ENCODE data around the gene UCN.
"Not testable (repeated sequence)": the region's sequence is repeated elsewhere in the genome, so short reads cannot be mapped to it uniquely, and the experiment has no call there.

Gene UCN

DNA sequence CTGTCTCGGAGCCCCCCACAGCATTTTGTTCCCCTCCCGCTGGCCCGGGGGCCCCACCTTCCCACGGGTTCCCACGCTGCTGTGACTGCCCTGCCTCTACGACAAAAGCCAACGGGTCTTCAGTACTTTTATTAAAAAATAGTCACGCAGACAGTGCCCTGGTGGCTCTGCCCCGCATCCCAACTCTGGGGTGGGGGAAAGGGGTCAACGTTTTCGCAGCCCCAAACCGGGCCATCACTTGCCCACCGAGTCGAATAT is 1.0 kb downstream of the UCN start:
- Mint-ChIP-seq H3K27ac (no peak overlapping the region), H3K9me3 (no peaks in the 10 kb centered on the region), H3K27me3 (peaks cover 46% of the 10 kb centered on the region), H3K4me3 (no peak overlapping the region), H3K4me1 (peaks cover 9% of the 10 kb centered on the region), H3K36me3 (peaks cover 8% of the 10 kb centered on the region)
- DNase-seq, result no peak
- CTCF ChIA-PET, result no interaction called here

DNA sequence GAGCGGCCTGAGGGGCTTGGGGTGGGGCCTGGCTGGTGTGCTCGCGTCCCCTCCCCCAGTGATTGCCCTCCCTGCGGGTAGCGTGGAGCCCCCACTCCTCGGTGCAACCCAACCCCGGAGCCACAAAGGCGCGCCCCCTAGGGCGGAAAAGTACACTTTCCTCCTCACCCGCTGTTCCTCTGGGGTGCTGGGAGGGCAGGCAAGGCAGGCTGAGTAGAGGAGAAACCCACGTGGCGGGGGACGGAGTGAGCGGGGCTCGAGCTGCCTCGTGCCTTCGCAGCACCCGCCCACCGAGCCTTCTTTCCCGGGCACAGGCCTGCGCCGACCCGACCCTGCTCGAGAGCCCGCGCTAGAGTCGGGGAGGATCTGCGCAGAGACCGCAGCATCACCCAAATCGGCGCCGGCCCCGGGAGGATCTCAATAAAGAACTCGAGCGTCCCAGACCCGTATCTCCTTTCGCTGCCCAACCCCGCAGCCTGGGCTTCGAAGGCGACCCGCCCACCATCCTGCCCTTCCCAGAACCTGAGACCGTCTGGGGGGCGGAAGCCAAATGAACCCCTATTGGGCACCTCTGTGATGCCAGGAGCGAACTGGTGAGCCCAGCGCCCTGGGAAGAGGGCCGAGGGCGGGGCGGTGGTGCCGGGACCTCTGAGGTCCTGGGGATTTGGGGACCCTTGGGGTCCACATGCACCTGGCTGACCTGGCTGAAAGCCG is 1.5 kb downstream of the UCN start:
- Mint-ChIP-seq H3K36me3 (peaks cover 8% of the 10 kb centered on the region), H3K9me3 (no peaks in the 10 kb centered on the region), H3K27me3 (peaks cover 46% of the 10 kb centered on the region), H3K4me1 (peaks cover 9% of the 10 kb centered on the region), H3K4me3 (peak overlapping the region; percentile 31), H3K27ac (no peak overlapping the region)
- DNase-seq, result peak; percentile 56
- CTCF ChIA-PET, result no interaction called here

DNA sequence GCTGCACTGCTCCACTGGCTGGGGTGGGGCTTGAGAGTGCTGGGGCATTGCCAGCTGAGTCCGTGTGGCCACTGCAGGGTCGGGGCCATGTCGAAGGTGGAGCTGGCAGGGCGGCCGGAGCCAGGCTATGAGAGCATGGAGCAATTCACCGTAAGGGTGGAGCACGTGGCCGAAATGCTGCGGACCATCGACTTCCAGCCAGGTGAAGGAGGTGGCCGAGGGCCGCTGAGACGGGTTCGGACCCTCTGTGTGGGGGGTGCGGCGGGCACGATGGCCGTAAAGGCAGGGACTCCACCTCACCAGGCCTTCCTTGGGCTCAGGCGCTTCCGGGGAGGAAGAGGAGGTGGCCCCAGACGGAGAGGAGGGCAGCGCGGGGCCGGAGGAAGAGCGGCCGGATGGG is 2.1 kb downstream of the UCN start:
- H3K9me3 Mint-ChIP-seq, result no peaks in the 10 kb centered on the region
- no peak overlapping the region for H3K27ac Mint-ChIP-seq
- peaks cover 9% of the 10 kb centered on the region for H3K4me1 Mint-ChIP-seq
- CTCF ChIA-PET, result no interaction called here
- H3K27me3 Mint-ChIP-seq, result peaks cover 49% of the 10 kb centered on the region
- H3K4me3 Mint-ChIP-seq, result no peak overlapping the region
- DNase-seq, result no peak
- peaks cover 8% of the 10 kb centered on the region for H3K36me3 Mint-ChIP-seq

DNA sequence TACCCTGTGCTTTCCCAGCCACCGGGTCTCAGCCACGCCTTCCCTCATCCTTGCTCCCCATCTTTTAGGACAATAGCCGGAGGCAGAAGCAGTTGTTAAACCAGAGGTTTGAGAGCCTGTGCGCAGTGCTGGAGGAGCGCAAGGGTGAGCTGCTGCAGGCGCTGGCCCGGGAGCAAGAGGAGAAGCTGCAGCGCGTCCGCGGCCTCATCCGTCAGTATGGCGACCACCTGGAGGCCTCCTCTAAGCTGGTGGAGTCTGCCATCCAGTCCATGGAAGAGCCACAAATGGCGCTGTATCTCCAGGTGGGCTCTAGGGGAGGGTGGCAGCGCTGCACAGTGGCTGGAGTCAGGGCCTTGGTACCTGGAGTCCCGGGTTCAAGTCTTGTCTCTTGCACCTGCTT is 2.7 kb downstream of the UCN start:
- CTCF ChIA-PET, result interaction anchor here (0.6 to 1.3 kb wide), 2 partner anchors 26 to 62 kb away, joined by 3 to 4 read pairs; no protein-coding TSS in a partner anchor
- DNase-seq, result no peak

DNA sequence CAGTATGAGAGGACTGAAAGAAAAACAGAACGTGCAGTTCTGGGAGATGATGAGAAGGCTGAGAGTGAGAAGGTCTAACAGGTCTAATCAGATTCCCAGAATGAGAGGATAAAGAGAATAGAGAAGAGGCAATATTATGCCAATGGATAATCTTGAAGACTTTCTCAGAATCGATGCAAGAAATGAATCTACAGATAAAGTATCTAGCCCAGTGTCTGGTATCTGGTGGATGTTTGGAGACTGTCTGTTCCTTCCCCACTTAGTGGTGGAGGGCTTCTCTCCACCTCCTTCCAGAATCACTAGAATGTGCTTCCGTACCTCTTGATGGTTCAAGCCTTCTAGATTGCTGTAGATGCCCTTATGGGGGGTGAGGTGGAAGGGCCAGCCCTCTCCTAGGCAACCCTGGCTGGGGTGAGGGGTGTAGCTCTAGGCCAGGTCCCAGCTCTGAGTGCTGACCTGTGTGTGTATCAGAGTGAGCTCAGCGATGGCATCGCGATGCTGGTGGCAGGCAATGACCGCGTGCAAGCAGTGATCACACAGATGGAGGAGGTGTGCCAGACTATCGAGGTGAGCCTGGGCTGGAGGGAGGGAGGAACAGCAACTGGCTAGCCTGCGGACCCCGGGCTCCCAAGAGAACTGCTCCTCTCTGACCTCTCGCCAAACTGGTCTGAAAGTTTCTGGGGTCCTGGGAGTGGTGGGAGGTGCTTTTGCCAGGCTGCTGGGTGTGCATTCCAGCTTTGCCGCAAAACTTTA is 3.6 kb downstream of the UCN start:
- no peak for DNase-seq
- CTCF ChIA-PET, result interaction anchor here (0.6 to 2.0 kb wide), 3 partner anchors 25 to 204 kb away, joined by 3 to 14 read pairs (median 4); no protein-coding TSS in a partner anchor
- Mint-ChIP-seq H3K27ac (no peak overlapping the region), H3K4me1 (peaks cover 9% of the 10 kb centered on the region), H3K27me3 (peaks cover 49% of the 10 kb centered on the region), H3K4me3 (no peak overlapping the region), H3K9me3 (no peaks in the 10 kb centered on the region), H3K36me3 (peaks cover 6% of the 10 kb centered on the region)

More for the DNA sequence above, 2.7 kb downstream of the UCN start:
- no peak overlapping the region for H3K4me3 Mint-ChIP-seq
- peaks cover 9% of the 10 kb centered on the region for H3K4me1 Mint-ChIP-seq
- peaks cover 49% of the 10 kb centered on the region for H3K27me3 Mint-ChIP-seq
- H3K27ac Mint-ChIP-seq, result peak overlapping the region; percentile 1
- peaks cover 8% of the 10 kb centered on the region for H3K36me3 Mint-ChIP-seq
- no peaks in the 10 kb centered on the region for H3K9me3 Mint-ChIP-seq

DNA sequence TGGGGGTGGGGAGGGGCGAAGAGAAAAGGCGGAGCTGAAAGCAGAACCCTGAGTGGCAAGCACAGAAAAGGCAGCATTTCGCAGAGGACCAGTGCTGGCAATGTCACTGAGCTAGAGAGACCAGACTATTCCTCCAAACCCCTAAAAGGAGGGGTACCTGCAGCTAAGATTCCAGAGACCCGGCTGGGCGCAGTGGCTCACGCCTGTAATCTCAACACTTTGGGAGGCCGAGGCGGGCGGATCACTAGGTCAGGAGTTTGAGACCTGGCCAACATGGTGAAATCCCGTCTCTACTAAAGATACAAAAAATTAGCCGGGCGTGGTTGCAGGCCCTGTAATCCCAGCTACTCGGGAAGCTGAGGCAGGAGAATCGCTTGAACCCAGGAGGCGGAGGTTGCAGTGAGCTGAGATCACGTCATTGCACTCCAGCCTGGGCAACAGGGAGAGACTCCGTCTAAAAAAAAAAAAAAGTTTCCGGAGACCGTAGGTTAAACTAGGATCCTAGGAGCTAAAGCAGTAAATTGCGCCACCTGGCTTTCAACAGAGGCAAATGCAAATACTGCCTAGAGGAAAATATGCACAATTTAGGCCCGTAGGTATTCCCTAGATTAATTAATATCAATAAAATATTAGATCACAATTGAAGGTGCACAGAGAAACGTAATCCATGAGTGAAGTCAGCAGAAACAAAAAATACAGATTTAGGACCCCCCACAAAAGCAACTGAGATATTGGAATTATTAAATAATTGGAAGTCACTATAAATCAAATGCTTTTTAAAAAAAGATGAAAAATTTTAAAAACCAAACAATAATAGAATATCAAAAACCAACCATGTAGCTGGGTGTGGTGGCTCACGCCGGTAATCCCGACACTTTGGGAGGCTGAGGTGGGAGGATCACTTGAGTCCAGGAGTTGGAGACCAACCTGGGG is 4.9 kb downstream of the UCN start:
- CTCF ChIA-PET, result interaction anchor here (0.6 to 2.8 kb wide), 35 partner anchors 9 to 471 kb away, joined by 3 to 21 read pairs (median 5); partner anchors contain the start of genes ABHD1, MPV17 and TRIM54
- H3K27me3 Mint-ChIP-seq, result peaks cover 55% of the 10 kb centered on the region

DNA sequence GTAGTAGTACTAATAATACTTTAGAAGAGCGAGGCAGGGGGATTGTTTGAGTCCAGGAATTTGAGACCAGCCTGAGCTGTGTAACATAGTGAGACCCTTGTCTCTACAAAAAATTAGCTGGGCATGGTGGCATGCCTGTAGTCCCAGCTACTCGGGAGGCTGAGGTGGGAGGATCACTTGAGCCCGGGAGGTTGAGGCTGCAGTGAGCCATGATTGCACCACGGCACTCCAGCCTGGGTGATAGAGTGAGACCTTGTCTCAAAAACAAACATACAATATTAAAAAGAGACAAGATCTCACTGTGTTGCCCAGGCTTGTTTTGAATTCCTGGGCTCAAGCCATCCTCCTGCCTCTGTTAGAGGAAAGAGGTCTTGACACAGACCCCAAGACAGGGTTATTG is 7.6 kb downstream of the UCN start:
- CTCF ChIA-PET, result interaction anchor here (1.2 to 1.7 kb wide), 3 partner anchors 11 to 49 kb away, joined by 3 to 5 read pairs (median 3); no protein-coding TSS in a partner anchor
- not testable (repeated sequence) for H3K27ac Mint-ChIP-seq, DNase-seq, H3K9me3 Mint-ChIP-seq, H3K4me1 Mint-ChIP-seq, H3K4me3 Mint-ChIP-seq, H3K36me3 Mint-ChIP-seq
- H3K27me3 Mint-ChIP-seq, result peaks cover 43% of the 10 kb centered on the region

More for the DNA sequence above, 4.9 kb downstream of the UCN start:
- Mint-ChIP-seq H3K4me3 (peak overlapping the region; percentile 62), H3K36me3 (no peaks in the 10 kb centered on the region), H3K9me3 (no peaks in the 10 kb centered on the region), H3K27ac (no peak overlapping the region), H3K4me1 (peaks cover 9% of the 10 kb centered on the region)
- peak; percentile 60 for DNase-seq

DNA sequence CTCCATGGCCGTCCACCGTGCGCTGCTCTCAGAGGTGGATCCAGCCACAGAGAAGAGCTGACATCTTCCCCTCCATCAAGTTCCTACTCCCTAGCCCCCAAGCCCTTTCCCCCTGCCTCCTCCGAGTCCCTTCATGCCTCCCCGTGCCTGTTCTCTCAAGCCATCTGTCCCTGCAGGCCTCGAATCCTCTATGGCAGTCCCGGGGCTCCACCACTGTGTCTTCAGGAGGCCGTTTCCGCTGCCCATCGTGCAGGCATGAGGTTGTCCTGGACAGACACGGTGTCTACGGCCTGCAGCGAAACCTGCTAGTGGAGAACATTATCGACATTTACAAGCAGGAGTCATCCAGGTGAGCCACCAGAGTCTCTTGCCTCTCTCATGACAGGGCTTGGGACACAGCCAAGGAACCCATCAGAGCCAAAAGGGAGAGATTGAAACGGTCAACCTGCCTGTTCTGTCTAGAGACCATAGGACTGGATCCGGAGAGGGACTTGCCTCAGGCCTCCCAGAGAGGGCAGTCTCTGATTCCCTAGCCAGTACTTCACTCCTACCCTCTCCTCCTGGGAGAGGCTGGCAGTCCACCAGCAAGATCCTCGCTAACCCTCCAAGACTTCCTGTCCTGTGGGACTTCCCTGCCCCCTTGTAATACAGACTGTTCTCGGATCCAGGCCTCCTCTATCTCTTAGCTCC is 9.7 kb downstream of the UCN start:
- Mint-ChIP-seq H3K27ac (no peak overlapping the region), H3K27me3 (peaks cover 33% of the 10 kb centered on the region), H3K36me3 (no peaks in the 10 kb centered on the region), H3K4me1 (peaks cover 4% of the 10 kb centered on the region), H3K4me3 (no peak overlapping the region), H3K9me3 (no peaks in the 10 kb centered on the region)
- DNase-seq, result no peak
- CTCF ChIA-PET, result interaction anchor here (0.6 to 0.8 kb wide), 2 partner anchors 14 to 199 kb away, joined by 3 read pairs; no protein-coding TSS in a partner anchor

DNA sequence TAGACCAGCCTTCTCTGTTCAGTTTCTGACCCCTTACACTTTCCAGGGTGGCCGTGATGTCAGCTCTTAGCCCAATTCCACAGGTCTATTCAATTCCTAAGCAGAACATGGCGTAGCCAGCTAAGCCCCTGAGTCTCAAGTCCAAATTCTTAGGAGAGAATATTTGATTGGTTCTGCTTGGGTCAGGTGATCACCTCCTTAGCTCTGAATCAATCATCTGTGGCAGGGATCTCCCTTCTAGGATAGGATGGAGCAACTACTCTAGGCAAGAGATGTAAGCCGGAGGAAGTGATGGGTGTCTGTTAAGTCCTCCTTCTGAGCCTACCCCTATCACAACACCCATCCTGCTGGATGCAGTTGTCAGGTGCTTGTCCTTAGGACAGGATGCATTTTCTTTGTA is 11.1 kb downstream of the UCN start:
- peaks cover 39% of the 10 kb centered on the region for H3K27me3 Mint-ChIP-seq
- H3K4me3 Mint-ChIP-seq, result no peak overlapping the region
- H3K27ac Mint-ChIP-seq, result no peak overlapping the region
- no peak for DNase-seq
- no peaks in the 10 kb centered on the region for H3K4me1 Mint-ChIP-seq
- no peaks in the 10 kb centered on the region for H3K9me3 Mint-ChIP-seq
- CTCF ChIA-PET, result interaction anchor here (0.9 kb wide), 1 partner anchor 386 kb away, joined by 3 read pairs; no protein-coding TSS in a partner anchor
- no peaks in the 10 kb centered on the region for H3K36me3 Mint-ChIP-seq

DNA sequence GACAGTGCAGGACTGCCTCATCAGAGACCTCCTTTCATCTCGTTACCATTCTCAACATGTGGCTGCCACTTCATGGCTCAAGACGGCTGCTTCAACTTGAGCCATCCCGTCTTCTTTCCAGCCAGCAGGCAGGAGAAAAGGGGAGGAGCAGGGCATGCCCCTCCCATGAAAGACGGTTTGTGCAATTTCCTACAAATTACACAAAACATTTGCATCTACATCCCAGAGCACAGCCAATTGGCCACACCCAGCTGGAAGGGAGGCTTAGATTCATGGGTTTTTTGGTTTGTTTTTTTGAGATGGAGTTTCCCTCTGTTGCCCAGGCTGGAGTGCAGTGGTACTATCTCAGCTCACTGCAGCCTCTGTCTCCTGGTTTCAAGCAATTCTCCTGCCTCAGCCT is 11.8 kb downstream of the UCN start:
- no peak for DNase-seq
- CTCF ChIA-PET, result interaction anchor here (0.9 kb wide), 1 partner anchor 387 kb away, joined by 3 read pairs; no protein-coding TSS in a partner anchor
- no peaks in the 10 kb centered on the region for H3K36me3 Mint-ChIP-seq
- no peaks in the 10 kb centered on the region for H3K4me1 Mint-ChIP-seq
- no peaks in the 10 kb centered on the region for H3K9me3 Mint-ChIP-seq
- no peak overlapping the region for H3K27ac Mint-ChIP-seq
- H3K4me3 Mint-ChIP-seq, result no peak overlapping the region
- peaks cover 43% of the 10 kb centered on the region for H3K27me3 Mint-ChIP-seq

DNA sequence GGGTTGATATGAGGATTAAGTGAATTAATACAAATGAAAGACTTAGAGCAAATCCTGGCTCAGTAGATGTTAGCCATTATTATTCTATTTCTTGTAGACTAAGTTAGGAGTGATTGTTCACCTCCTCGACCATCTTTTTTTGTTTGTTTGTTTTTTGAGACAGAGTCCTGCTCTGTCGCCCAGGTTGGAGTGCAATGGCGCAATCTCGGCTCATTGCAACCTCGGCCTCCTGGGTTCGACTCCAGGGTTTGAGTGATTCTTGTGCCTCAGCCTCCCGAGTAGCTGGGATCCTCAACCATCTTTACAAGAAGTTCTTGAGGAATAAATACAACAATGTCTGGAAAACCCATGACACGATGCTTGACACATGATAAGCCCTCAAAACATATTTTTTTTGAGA is 13.3 kb downstream of the UCN start:
- DNase-seq, result no peak
- CTCF ChIA-PET, result interaction anchor here (1.6 kb wide), 1 partner anchor 8 kb away, joined by 6 read pairs; no protein-coding TSS in a partner anchor
- Mint-ChIP-seq H3K9me3 (no peaks in the 10 kb centered on the region), H3K4me3 (no peak overlapping the region), H3K27ac (no peak overlapping the region), H3K4me1 (no peaks in the 10 kb centered on the region), H3K36me3 (no peaks in the 10 kb centered on the region), H3K27me3 (peaks cover 44% of the 10 kb centered on the region)

DNA sequence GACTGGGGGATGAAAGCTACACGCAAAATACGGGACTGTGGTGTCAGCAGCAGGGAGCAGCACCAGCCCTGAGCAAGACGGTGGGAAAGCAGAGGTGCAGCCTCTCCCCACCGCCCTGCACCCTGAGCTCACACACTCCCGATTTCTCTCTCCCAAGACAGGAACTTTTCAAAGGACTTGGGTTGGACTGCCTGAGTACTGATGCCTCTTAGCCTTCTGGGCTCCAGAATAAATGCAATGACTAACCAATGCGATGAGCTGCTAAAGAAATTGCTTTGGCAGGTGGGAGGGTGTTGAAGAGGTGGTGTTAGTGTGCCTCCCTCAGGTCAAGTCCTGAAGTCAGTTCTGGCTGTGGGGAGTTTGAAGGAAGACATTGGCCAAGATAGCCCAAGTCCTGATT is 16.4 kb downstream of the UCN start:
- CTCF ChIA-PET, result interaction anchor here (1.5 to 2.9 kb wide), 2 partner anchors 11 kb away, joined by 11 read pairs; no protein-coding TSS in a partner anchor
- Mint-ChIP-seq H3K9me3 (no peaks in the 10 kb centered on the region), H3K4me1 (no peaks in the 10 kb centered on the region), H3K36me3 (no peaks in the 10 kb centered on the region), H3K27ac (no peak overlapping the region), H3K27me3 (peaks cover 39% of the 10 kb centered on the region), H3K4me3 (no peak overlapping the region)
- no peak for DNase-seq

DNA sequence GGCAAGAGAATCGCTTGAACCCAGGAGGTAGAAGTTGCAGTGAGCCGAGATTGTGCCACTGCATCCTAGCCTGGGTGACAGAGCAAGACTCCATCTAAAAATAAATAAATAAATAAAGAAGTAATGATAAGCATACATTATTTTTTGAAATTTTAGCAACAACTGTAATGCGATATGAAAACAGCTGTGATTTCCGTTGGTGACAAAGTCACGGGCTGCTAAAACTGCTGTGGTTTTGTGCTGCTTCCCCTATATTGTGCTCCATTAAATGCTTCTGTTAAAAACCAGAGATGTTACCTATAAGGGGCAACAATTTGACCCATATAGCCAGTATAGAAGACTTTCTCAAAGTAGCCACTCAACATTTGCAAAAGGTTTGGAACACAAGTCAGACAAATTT is 17.7 kb downstream of the UCN start:
- DNase-seq, result no peak
- Mint-ChIP-seq H3K27ac (no peak overlapping the region), H3K4me3 (no peak overlapping the region), H3K4me1 (no peaks in the 10 kb centered on the region), H3K36me3 (no peaks in the 10 kb centered on the region), H3K27me3 (peaks cover 42% of the 10 kb centered on the region), H3K9me3 (no peaks in the 10 kb centered on the region)
- CTCF ChIA-PET, result interaction anchor here (1.0 kb wide), 2 partner anchors 11 to 336 kb away, joined by 3 read pairs; no protein-coding TSS in a partner anchor
